ENCODE data around the gene BLVRA. TPM values are rescaled to one million over a fixed set of nuclear protein-coding genes. Genes with fewer than 3 reads are reported as not detected.

Gene BLVRA
- total RNA-seq, 6 experiments from 2014 or later: 3.1 to 14.7 (median 5.6) TPM

GRCh38 chr7:43779045-43779812 lies 20.7 kb downstream of the BLVRA start:
- ATAC-seq (no peak), DNase-seq (no peak)
- WGBS (ENCODE audit: insufficient coverage, low coverage, low lambda C conversion rate, missing lambda C conversion rate): 86% methylated on average over 8 of the region's 14 CpGs

GRCh38 chr7:43781726-43782607 lies 23.5 kb downstream of the BLVRA start:
- Histone ChIP-seq H3K36me3 (no peaks in the 10 kb centered on the region), H3K9me3 (no peaks in the 10 kb centered on the region), H3K4me1 (peaks cover 0 to 3% (median 0%) of the 10 kb centered on the region in 4 donors), H3K4me3 (no peak overlapping the region), H3K27ac (no peak overlapping the region), H3K27me3 (no peaks in the 10 kb centered on the region)
- peak; percentile 35 to 79 (median 66) for ATAC-seq
- TF ChIP-seq CTCF (IDR thresholded peaks at IDR 0.05): no peak
- no peak for TF ChIP-seq POLR2A (IDR thresholded peaks at IDR 0.05)
- no peak for DNase-seq
- WGBS (ENCODE audit: insufficient coverage, low coverage, low lambda C conversion rate, missing lambda C conversion rate): 55% methylated on average over 9 of the region's 10 CpGs
- intact Hi-C loops (cut with DNase I): no loop called here

More at GRCh38 chr7:43779045-43779812, 20.7 kb downstream of the BLVRA start:
- H3K4me3 ChIP-seq: no peak overlapping the region
- no peak overlapping the region for H3K27ac ChIP-seq
- H3K36me3 ChIP-seq: no peaks in the 10 kb centered on the region
- no peaks in the 10 kb centered on the region for H3K27me3 ChIP-seq
- no peaks in the 10 kb centered on the region for H3K9me3 ChIP-seq
- intact Hi-C loops (cut with DNase I): no loop called here
- H3K4me1 ChIP-seq: peaks cover 0 to 3% (median 0%) of the 10 kb centered on the region in 4 donors
- TF ChIP-seq CTCF (IDR thresholded peaks at IDR 0.05): no peak
- TF ChIP-seq POLR2A (IDR thresholded peaks at IDR 0.05): no peak

- H3K27ac ChIP-seq: no peak overlapping the region
- WGBS (ENCODE audit: insufficient coverage, low coverage, low lambda C conversion rate, missing lambda C conversion rate): 86% methylated on average over 5 of the region's 8 CpGs
Observed at GRCh38 chr7:43782768-43783555, 24.5 kb downstream of the BLVRA start.

More at GRCh38 chr7:43782768-43783555, 24.5 kb downstream of the BLVRA start:
- Histone ChIP-seq H3K4me3 (no peak overlapping the region), H3K27me3 (no peaks in the 10 kb centered on the region), H3K4me1 (peaks cover 0 to 3% (median 0%) of the 10 kb centered on the region in 4 donors), H3K9me3 (no peaks in the 10 kb centered on the region), H3K36me3 (peaks cover 0 to 1% (median 0%) of the 10 kb centered on the region in 4 donors)
- no peak for TF ChIP-seq CTCF (IDR thresholded peaks at IDR 0.05)
- no peak for TF ChIP-seq POLR2A (IDR thresholded peaks at IDR 0.05)
- ATAC-seq (no peak), DNase-seq (no peak)
- intact Hi-C loops (cut with DNase I): no loop called here
